Measurements from ENCODE around the gene ACYP2.
A peak's percentile ranks its signal among the peaks of the same experiment; 100 is the strongest.

The ACYP2 gene

DNA sequence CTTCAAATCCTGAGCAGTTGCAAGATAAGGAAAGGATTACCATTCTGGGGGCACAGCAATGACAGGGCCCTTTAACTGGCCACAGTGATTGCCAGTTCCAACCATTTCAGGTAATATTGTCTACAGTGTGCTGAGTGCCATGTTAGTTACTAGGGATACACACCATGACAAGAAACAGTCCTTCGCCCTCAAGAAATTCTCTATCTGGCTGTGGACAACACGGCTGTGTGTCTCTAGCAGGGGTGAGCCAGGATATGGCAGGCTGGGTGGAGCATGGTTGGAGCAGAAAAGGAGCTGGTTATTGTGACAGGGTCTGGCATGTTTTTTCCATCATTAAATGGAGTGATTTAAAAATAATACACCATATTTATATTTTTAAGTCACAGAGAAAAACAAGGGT is 109.6 kb downstream of the ACYP2 start:
- TF ChIP-seq, protein P1, sequence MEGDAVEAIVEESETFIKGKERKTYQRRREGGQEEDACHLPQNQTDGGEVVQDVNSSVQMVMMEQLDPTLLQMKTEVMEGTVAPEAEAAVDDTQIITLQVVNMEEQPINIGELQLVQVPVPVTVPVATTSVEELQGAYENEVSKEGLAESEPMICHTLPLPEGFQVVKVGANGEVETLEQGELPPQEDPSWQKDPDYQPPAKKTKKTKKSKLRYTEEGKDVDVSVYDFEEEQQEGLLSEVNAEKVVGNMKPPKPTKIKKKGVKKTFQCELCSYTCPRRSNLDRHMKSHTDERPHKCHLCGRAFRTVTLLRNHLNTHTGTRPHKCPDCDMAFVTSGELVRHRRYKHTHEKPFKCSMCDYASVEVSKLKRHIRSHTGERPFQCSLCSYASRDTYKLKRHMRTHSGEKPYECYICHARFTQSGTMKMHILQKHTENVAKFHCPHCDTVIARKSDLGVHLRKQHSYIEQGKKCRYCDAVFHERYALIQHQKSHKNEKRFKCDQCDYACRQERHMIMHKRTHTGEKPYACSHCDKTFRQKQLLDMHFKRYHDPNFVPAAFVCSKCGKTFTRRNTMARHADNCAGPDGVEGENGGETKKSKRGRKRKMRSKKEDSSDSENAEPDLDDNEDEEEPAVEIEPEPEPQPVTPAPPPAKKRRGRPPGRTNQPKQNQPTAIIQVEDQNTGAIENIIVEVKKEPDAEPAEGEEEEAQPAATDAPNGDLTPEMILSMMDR (conservative IDR thresholded peaks at IDR 0.05; ENCODE audit: low read depth, low read length), result no peak
- DNase-seq (ENCODE audit: low read depth), result no peak
- H3K4me3 ChIP-seq (ENCODE audit: low read depth, low read length), result no peak overlapping the region

DNA sequence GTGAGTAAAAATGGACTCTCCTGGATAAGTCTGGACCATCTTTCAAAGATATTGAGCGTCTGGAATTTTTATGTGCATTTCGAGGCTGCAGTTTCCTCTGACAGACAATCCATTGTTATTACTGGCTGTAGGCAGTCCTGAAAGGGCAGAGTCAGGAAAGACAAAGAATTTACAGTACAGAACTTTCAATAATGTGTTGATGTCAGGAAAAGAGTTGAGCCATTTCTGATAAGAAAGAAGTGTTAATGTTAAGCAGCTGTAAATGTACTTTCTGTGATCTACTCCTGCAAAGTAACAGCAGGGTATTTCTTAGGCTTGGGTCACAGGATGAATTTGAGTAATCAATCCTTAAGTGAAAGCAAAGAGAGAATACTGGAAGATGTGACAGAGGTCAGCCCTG is 110.8 kb downstream of the ACYP2 start:
- peak; percentile 35 for DNase-seq (ENCODE audit: low read depth)
- H3K4me3 ChIP-seq (ENCODE audit: low read depth, low read length), result no peak overlapping the region
- TF ChIP-seq, protein P1 (conservative IDR thresholded peaks at IDR 0.05; ENCODE audit: low read depth, low read length), result no peak

DNA sequence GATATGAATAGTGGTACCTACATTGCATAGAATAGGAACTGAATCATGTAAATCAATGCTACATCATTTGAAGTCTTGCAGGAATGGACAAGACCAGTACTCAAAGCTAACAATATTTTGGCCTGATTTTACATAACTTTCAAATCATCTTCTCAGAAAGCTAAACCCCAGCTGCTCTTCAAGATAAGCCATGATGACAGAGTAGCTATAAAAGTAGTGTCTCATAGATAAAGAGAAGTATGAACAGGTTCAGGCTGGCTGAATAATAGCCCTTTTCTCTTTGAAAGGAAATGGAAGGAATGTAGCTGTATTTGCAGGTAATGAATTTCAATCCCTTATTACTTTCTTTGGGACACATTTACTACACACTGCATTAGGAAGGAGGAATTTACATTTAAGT is 112.4 kb downstream of the ACYP2 start:
- H3K4me3 ChIP-seq (ENCODE audit: low read depth, low read length), result no peak overlapping the region
- no peak for DNase-seq (ENCODE audit: low read depth)
- TF ChIP-seq, protein P1 (conservative IDR thresholded peaks at IDR 0.05; ENCODE audit: low read depth, low read length), result no peak

DNA sequence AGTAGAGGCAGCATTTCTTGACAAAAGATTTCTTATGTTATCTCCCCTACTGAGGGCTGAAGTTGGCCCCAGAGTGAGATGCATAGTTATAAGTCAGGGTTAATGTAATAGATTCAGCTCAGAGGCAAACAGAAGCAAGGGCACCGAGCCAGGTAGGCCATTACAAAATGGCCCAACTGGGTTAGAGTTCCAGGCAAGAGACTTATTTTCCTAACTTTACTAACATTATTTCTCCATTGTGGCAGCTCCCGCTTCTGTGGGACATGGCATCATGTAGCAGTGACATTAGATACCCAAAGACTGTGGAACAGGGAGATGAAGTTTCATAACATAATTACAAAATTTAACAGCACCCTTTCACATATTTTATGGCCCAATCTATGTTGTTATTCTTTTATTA is 113.5 kb downstream of the ACYP2 start:
- DNase-seq (ENCODE audit: low read depth), result peak; percentile 37
- H3K4me3 ChIP-seq (ENCODE audit: low read depth, low read length), result no peak overlapping the region
- TF ChIP-seq, protein P1 (conservative IDR thresholded peaks at IDR 0.05; ENCODE audit: low read depth, low read length), result no peak

DNA sequence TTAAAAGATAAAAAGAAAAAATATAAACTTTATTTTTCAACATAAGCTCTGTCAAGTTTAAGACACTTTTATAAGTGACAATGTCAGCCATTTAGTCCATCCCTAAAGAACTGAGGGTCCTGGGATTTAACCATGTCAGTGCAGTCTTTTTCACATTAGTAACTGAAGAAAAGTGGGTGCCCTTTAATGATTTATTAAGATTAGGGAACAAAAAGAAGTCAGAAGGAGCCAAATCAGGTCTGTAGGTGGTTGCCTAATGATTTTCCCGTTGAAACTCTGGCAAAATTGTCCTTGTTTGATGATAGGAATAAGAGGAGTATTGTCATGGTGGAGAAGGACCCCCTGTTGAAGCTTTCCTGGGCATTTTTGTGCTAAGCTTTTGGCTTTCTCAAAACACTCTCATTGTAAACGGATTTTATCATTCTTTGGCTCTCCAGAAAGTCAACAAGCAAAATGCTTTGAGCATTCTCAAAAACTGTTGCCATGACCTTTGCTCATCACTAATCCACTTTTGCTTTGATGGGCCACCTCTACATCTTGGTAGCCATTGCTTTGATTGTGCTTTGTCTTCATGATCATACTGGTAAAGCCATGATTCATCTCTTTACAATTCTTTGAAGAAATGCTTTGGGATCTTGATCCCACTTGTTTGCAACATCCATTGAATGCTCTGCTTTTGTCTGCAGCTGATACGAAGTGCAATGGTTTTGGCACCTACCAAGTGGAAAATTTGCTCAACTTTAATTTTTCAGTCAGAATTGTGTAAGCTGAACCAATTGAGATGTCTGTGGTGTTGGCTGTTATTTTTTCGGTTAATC is 118.6 kb downstream of the ACYP2 start:
- no peak for DNase-seq (ENCODE audit: low read depth)
- H3K4me3 ChIP-seq (ENCODE audit: low read depth, low read length), result no peak overlapping the region
- TF ChIP-seq, protein P1 (conservative IDR thresholded peaks at IDR 0.05; ENCODE audit: low read depth, low read length), result no peak

DNA sequence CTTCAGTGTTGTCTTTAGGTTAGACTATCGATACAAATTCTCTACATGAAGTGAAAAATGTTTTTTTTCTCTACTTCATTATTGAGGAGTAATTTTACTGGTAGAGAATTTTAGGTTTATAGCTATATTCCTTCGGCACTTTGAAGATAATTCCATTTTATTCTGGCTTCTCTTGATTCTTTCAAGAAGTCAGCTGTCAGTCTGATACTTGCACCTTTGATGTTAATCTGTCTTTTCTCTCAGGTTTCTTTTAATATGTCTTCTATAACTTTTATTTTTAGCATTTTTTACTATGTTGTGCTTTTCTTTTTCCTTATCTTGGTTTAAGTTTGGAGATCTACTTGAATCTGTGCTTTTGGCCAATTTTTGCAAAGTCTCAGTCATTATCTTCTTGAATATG is 122.0 kb downstream of the ACYP2 start:
- no peak for DNase-seq (ENCODE audit: low read depth)
- TF ChIP-seq, protein P1 (conservative IDR thresholded peaks at IDR 0.05; ENCODE audit: low read depth, low read length), result no peak

DNA sequence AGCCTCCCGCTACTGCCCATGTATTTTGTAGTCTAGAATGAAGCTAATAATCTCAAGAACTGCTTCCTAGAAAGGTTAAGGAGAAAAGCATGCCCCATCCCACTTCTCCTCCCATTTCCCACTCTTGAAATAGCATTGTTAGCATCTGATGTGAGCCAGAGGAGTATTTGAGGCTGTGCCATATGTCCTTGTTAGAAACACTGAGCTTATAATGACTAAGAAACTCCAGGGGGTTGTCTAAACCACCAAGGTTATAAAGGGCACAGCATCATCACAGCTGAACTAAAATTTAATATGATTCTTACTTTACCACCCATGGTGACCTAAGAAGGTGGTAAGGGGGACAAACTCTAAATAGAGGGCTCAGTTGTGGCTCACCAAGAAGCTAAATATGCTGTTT is 124.0 kb downstream of the ACYP2 start:
- TF ChIP-seq, protein P1 (conservative IDR thresholded peaks at IDR 0.05; ENCODE audit: low read depth, low read length), result no peak
- no peak overlapping the region for H3K4me3 ChIP-seq (ENCODE audit: low read depth, low read length)
- DNase-seq (ENCODE audit: low read depth), result peak; percentile 91

More for the DNA sequence above, 122.0 kb downstream of the ACYP2 start:
- H3K4me3 ChIP-seq (ENCODE audit: low read depth, low read length), result no peak overlapping the region

All from choroid plexus epithelial cell (primary cell).